ENCODE results near the gene NEGR1. TPM values are rescaled to one million over a fixed set of nuclear protein-coding genes. Genes with fewer than 3 reads are reported as not detected.

The NEGR1 gene
- total RNA-seq, 1 donor from 2014 or later: 19.2 TPM

- Histone ChIP-seq H3K4me1 (no peaks in the 10 kb centered on the region), H3K36me3 (no peaks in the 10 kb centered on the region), H3K4me3 (no peak overlapping the region), H3K27ac (no peak overlapping the region), H3K9me3 (no peaks in the 10 kb centered on the region), H3K27me3 (no peaks in the 10 kb centered on the region)
- TF ChIP-seq POLR2A (IDR thresholded peaks at IDR 0.05) (no peak), POLR2AphosphoS5 (IDR thresholded peaks at IDR 0.05; ENCODE audit: insufficient read depth in 1 of 2, low read depth in 1 of 2) (no peak), CTCF (IDR thresholded peaks at IDR 0.05) (no peak)
- intact Hi-C loops (cut with DNase I): no loop called here
- DNase-seq (ENCODE audit: extremely low spot score in 2 of 2): no peak
These were observed 180.3 kb downstream of the NEGR1 start for GRCh38 chr1:72101840-72102632.

- Histone ChIP-seq H3K4me3 (no peak overlapping the region), H3K36me3 (no peaks in the 10 kb centered on the region), H3K4me1 (no peaks in the 10 kb centered on the region), H3K27me3 (no peaks in the 10 kb centered on the region), H3K9me3 (no peaks in the 10 kb centered on the region), H3K27ac (no peak overlapping the region)
- no peak for DNase-seq (ENCODE audit: extremely low spot score in 2 of 2)
- TF ChIP-seq CTCF (IDR thresholded peaks at IDR 0.05) (no peak), POLR2A (IDR thresholded peaks at IDR 0.05) (no peak), POLR2AphosphoS5 (IDR thresholded peaks at IDR 0.05; ENCODE audit: insufficient read depth in 1 of 2, low read depth in 1 of 2) (no peak)
- intact Hi-C loops (cut with DNase I): no loop called here
These were observed 181.6 kb downstream of the NEGR1 start for GRCh38 chr1:72100771-72101170.

GRCh38 chr1:72097851-72098570 lies 184.3 kb downstream of the NEGR1 start:
- H3K4me1 ChIP-seq: no peaks in the 10 kb centered on the region
- no peaks in the 10 kb centered on the region for H3K9me3 ChIP-seq
- TF ChIP-seq POLR2AphosphoS5 (IDR thresholded peaks at IDR 0.05; ENCODE audit: insufficient read depth in 1 of 2, low read depth in 1 of 2): no peak
- no peak for TF ChIP-seq POLR2A (IDR thresholded peaks at IDR 0.05)
- TF ChIP-seq CTCF (IDR thresholded peaks at IDR 0.05): no peak
- H3K27me3 ChIP-seq: no peaks in the 10 kb centered on the region
- no peak for DNase-seq (ENCODE audit: extremely low spot score in 2 of 2)
- H3K36me3 ChIP-seq: no peaks in the 10 kb centered on the region
- intact Hi-C loops (cut with DNase I): no loop called here
- no peak overlapping the region for H3K4me3 ChIP-seq
- no peak overlapping the region for H3K27ac ChIP-seq

GRCh38 chr1:72094209-72094608 lies 188.1 kb downstream of the NEGR1 start:
- DNase-seq (ENCODE audit: extremely low spot score in 2 of 2): no peak
- H3K27ac ChIP-seq: no peak overlapping the region
- no peak overlapping the region for H3K4me3 ChIP-seq
- no peaks in the 10 kb centered on the region for H3K36me3 ChIP-seq
- no peaks in the 10 kb centered on the region for H3K27me3 ChIP-seq
- intact Hi-C loops (cut with DNase I): no loop called here
- H3K4me1 ChIP-seq: no peaks in the 10 kb centered on the region
- no peaks in the 10 kb centered on the region for H3K9me3 ChIP-seq
- no peak for TF ChIP-seq POLR2AphosphoS5 (IDR thresholded peaks at IDR 0.05; ENCODE audit: insufficient read depth in 1 of 2, low read depth in 1 of 2)
- TF ChIP-seq CTCF (IDR thresholded peaks at IDR 0.05): no peak
- TF ChIP-seq POLR2A (IDR thresholded peaks at IDR 0.05): no peak

GRCh38 chr1:72086394-72086793 lies 195.9 kb downstream of the NEGR1 start:
- H3K4me3 ChIP-seq: no peak overlapping the region

More at GRCh38 chr1:72086394-72086793, 195.9 kb downstream of the NEGR1 start:
- intact Hi-C loops (cut with DNase I): no loop called here
- Histone ChIP-seq H3K36me3 (no peaks in the 10 kb centered on the region), H3K9me3 (no peaks in the 10 kb centered on the region), H3K27me3 (no peaks in the 10 kb centered on the region), H3K4me1 (no peaks in the 10 kb centered on the region), H3K27ac (no peak overlapping the region)
- no peak for TF ChIP-seq CTCF (IDR thresholded peaks at IDR 0.05)
- no peak for TF ChIP-seq POLR2A (IDR thresholded peaks at IDR 0.05)
- TF ChIP-seq POLR2AphosphoS5 (IDR thresholded peaks at IDR 0.05; ENCODE audit: insufficient read depth in 1 of 2, low read depth in 1 of 2): no peak
- DNase-seq (ENCODE audit: extremely low spot score in 2 of 2): no peak
